ENCODE data around the gene LRSAM1.
A peak's percentile ranks its signal among the peaks of the same experiment; 100 is the strongest.

LRSAM1 gene

GRCh38 chr9:127426756-127427155, 24.6 kb upstream of the LRSAM1 start:
- DNase-seq, result peak in 1 of 5 experiments; percentile 74

DNA sequence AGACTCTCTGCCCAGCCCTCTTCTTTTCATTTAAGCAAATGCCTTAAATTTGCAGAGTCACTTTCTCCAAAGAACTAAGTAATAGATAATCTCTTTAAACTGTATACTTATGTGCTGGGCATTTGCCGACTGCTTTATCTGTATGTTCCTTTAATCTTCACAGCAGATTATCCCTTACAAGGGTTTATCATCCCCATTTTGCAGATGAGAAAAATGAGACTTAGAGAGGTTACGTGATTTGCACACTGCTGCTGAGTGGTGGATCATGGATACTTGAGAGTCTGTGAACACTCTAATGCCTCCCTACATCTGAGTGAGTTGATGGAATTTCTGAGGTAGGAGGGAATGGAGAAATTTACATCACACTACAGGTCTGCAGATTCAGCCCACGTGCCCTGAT, 23.0 kb upstream of the LRSAM1 start:
- DNase-seq, result no peak

- DNase-seq, result no peak
These were observed 20.9 kb upstream of the LRSAM1 start for GRCh38 chr9:127430415-127430814.

DNA sequence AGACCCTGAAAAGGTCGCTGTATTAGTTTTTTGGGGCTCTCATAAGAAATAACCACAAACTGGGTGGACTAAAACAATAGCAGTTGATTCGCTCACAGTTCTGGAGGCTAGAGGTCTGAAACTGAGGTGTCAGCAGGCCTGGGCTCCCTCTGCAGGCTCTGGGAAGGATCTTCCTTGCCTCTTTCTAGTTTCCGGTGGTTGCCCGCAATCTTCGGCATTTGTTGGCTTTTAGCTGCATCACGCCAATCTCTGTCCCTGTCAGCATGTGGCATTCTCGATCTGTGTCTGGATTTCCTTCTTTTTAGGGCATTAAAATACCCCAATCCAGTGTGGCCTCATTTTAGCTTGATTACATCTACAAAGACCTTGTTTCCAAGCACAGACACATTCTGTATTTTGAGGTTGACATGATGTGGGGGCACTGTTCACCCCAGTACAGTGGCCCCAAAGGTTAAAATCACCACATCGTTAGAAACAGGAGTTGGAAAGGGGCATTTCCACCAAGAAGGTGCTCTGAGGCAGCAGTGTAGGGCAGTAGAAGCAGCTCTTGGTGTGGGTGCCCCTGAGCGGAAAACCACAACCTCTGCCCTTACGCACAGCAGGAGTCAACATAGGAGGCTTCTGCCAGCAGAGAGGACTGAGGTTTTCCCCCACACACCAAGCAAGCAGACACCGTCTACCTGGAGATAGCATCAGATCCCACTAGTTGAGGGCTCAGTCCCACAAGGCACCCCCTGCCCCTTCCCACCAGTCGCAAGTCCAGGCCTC, 13.6 kb upstream of the LRSAM1 start:
- DNase-seq, result peak in 2 of 5 experiments; percentile 59 to 84

- no peak for DNase-seq
These were observed 12.9 kb upstream of the LRSAM1 start for GRCh38 chr9:127438394-127438793.

- no peak for DNase-seq
These were observed 6.9 kb upstream of the LRSAM1 start for GRCh38 chr9:127444283-127444920.

DNA sequence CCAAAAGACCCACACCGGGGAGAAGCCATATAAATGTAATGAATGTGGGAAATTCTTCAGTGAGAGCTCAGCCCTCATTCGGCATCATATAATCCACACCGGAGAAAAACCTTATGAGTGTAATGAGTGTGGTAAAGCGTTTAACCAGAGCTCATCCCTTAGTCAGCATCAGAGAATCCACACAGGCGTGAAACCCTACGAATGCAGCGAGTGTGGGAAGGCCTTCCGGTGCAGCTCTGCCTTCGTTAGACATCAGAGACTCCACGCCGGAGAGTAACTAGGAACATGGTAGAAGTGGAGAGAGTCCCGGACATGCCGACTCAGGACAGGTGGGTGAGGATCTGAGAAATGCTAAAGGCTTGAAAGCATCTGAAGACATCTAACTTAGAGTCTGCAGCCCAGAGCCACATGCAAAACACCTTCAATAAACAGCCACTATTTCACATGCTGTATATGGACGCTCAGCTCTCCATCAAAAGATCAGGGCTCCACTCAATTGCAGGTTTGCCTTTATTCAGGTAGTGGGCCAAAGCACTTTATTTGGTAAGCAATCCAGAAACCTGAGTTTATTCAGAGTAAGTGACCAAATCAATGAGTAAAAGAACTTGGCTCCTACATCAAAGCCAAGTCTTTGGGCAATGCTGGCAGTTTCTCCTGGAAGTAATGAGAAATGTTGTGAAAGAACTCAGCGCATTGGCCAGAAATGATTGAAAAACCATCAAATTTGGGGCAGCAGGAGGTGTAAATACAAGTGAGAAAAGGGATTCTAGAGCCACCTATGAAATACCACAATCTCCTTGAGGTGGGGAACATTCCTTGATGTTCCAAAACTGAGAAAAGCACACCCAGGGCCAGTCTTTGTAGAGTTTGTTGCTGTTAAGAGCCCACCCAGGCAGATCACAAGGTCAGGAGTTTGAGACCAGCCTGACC, 6.1 kb upstream of the LRSAM1 start:
- no peak for DNase-seq

DNA sequence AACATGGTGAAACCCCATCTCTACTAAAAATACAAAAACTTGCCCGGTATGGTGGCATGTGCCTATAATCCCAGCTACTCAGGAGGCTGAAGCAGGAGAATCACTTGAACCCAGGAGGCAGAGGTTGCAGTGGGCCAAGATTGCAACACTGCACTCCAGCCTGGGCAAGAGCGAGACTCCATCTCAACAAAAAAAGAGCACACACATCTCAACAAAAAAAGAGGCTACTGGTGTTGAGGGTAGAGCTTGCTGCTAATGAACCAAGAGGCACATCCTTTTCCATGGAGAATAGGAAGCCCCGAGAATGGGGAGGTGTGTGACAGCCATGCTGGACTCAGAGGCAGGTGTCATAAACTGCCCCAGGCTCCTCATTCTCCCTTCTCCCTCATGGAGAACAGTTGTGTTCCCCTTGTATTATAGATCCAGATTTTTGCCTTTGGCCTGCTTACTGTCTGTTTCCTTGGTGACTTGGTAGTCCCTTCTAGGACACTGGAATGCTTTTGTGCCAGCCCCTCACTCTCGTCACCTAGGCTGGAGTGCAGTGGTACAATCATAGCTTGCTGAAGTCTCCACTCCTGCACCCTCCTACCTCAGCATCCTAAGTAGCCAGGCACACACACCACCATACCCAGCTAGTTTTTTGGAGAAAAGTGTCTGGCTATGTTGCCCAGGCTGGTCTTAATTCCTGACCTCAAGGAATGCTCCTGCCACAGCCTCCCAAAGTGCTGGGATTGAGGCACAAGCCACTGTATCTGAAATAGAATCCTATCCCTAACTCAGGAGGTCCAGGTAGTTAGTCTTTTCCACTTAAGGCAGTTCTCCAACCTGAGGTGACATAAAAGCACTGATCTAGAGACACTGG, 5.2 kb upstream of the LRSAM1 start:
- DNase-seq, result no peak

DNA sequence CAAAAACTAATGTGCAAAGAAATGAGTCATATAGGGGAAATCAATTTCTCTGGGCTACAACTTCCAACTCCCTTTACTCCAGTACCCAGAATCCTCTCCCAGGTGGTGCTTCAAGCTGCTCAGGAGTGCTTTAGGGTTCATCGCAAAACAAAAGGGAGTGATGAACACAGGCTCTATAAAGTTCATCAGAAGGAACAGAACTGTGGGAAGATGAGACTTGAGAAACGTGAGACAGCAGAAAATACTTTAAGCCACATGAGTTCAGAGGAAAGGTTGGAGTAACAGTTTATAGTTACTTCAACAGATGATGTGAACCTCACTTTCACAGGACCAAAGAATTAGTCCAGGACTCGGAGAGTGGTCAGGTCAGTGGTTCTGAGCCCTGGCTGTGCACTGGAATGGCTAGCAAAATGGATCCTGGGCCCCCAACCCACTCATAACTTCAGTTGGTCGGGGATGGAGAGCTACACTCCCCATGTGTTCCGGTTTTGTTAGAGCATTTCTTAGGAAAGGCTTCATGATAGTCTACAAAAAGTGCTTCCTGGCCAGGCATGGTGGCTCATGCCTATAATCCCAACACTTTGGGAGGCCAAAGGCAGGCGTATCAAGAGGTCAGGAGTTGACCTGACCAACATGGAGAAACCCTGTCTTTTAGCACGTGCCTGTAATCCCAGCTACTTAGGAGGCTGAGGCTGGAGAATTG, 4.4 kb upstream of the LRSAM1 start:
- no peak for DNase-seq

- DNase-seq, result no peak
These were observed 3.7 kb upstream of the LRSAM1 start for GRCh38 chr9:127447416-127448111.

- DNase-seq, result peak in 1 of 5 experiments; percentile 9
These were observed 3.1 kb upstream of the LRSAM1 start for GRCh38 chr9:127448112-127448805.

- DNase-seq, result peak in 1 of 5 experiments; percentile 51
These were observed 1.9 kb upstream of the LRSAM1 start for GRCh38 chr9:127449332-127449966.

DNA sequence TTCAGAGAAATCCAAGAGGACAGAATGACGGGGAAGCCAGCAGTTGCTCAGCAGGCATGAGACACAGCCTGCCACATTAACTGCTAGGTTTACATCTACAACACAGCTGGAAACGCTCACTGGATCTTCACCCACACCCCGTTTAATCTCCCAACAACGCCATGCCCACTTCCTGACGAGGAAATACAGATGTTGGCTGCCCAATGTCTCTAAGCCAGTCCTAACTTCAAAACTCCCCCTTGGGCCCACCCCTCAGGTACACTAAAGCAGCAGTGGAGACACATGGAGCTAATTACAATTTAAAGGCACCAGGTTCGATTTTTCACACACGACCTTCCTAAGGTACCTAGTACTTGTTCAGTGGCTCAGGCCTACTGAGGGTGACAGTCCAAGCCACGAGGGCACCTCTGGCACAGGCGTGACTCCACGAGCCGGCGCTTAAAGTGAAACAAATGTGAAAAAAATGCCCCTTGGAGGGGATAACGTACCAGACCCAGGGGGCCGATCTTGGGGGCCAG, 1.0 kb upstream of the LRSAM1 start:
- DNase-seq, result no peak

GRCh38 chr9:127451608-127451857, 223 bp downstream of the LRSAM1 start:
- no peak for DNase-seq

DNA sequence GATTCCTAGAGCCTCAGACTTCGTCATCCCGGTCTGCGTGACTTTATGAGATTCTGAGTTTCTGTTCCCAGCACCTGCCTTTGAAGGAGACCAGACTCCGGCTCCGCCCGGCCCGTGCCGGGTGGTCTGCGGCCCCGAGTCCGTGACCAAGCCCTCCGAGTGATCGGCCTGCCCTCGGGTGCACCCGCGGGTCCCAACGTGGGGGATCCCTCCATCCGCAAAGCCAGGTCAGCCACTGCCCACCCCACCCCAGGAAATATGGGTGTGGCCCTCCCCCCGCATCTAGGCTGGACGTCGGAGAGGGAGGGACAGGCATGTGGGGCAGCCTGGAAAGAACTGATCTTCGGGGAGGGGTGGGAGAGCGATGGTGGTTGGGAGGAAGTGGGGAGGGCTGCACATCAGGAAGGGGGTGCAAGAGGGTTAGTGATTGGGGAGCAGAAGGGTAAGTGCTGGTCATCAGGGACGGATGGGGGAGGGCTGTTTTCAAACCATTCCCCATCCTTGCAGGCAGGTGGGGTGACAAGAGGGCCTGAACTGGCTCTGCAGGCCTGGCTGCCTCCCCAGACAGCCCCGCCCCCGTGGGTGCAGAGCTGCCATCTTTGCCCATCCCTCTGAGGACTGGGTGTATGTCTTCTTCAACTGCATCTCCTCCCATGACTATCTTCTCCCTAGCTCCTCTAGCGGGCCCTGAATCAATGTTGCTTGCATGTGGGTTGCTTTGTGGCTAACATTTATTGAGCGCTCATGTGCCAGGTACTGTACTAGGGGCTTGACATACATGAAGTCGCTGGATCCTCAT, 747 bp downstream of the LRSAM1 start:
- peak in 4 of 5 experiments; percentile 20 to 81 (median 31) for DNase-seq

DNA sequence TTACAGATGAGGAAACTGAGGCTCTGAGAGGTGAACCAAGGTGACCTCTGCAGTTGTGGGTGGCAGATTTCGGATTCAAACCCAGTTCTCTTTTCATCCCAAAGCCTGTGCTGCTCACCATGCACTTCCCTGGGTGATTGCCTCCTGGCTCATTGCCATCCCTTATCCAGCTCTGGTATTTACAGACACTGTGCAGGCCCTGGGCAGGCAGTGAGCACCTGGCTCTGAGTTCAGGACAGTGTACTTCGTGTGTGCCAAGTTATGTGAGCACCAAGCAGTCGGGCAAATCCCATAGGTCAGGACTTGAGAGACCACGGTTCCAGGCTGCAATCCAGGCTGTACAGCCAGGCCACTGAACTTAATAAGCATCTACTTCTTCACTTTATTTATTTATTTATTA, 1.4 kb downstream of the LRSAM1 start:
- DNase-seq, result no peak

DNA sequence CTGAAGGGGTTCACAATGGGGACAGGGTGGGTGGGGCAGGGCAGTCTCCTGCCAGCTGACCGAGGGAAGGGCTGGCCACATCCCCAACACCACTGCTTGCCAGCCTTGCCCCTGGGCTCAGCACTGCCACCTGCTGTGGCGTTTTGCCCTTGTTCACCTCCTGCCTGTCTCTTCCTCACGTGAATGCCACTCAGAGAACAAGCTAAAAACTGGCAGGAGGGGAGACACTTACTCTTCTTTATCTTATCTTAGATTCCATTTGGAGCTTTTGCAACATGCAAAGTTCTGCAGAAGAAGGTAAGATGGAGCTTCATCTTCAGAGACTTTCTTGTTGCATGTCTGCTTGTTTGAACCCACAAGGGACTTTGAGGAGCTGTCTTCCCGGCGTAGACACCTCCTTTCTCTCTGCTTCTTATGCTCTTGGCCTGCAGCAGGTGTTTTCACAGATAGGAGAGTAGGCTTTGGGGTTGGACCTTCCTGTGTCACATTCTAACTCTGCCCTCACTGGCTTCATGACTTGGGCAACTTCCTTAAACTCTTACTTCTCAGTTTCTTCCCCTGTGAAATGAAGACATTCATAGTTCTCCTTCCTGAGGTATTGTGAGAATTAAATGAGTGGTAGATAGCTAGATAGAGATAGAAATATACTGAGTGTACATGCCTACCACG, 4.1 kb downstream of the LRSAM1 start:
- DNase-seq, result peak in 1 of 5 experiments; percentile 29

DNA sequence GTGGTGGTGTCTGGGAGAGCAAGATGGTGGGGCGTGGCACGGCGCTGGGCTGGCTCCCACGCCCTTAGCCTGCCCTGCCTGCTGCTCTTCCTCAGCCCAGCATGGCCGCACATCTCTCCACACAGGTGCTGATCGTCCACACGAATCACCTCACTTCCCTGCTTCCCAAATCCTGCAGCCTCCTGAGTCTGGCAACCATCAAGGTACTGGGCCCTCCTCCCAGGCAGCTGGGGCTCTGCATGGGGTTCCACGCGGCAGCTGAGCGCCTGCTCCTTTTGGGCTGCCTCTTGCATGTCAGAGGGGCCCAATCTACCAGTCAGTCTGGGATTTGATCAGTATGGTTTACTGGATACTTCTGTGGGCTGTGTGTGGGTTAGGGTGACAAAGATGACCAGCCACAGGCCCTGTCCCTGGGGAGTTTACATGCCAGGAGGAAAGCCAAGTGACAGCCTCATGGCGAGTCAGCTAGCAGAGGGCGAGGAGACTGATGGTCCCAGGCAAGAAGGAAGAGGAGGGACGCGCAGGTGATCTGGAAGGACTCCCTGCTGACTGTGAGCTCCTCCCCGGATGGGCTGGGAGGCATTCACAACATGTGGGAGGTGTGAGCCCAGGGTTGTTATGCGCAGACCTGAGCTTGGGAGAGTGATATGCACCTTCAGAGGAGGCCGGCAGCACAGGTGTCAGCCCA, 6.0 kb downstream of the LRSAM1 start:
- no peak for DNase-seq

All from T-helper 2 cell (primary cell).